Measurements from ENCODE around the gene GALNT9. TPM values are rescaled to one million over a fixed set of nuclear protein-coding genes. Genes with fewer than 3 reads are reported as not detected.

GALNT9 gene
- total RNA-seq, 2 experiments from 2014 or later: not detected

GRCh38 chr12:132375747-132376463 lies 46.5 kb upstream of the GALNT9 start:
- CTCF ChIA-PET: no interaction called here
- no peaks in the 10 kb centered on the region for H3K9me3 Mint-ChIP-seq
- Histone ChIP-seq H3K36me3 (ENCODE audit: insufficient read depth, low read length) (no peaks in the 10 kb centered on the region), H3K27me3 (ENCODE audit: control insufficient read depth in 1 of 2, insufficient read depth in 2 of 2, low read length in 2 of 2) (peaks cover 58 to 71% of the 10 kb centered on the region in 2 experiments), H3K4me3 (ENCODE audit: low read length) (no peak overlapping the region), H3K9me3 (ENCODE audit: control insufficient read depth in 1 of 2, insufficient read depth in 1 of 2, low read length in 2 of 2) (peaks cover 0 to 23% of the 10 kb centered on the region in 2 experiments), H3K4me1 (ENCODE audit: insufficient read depth, low read length) (no peaks in the 10 kb centered on the region), H3K27ac (ENCODE audit: low read depth in 1 of 2, low read length in 2 of 2) (no peak overlapping the region)
- H3K36me3 Mint-ChIP-seq (ENCODE audit: low read depth): no peaks in the 10 kb centered on the region
- H3K27me3 Mint-ChIP-seq: peaks cover 43% of the 10 kb centered on the region
- no peak overlapping the region for H3K4me3 Mint-ChIP-seq
- ATAC-seq (ENCODE audit: poor library complexity) (no peak), DNase-seq (no peak)
- POLR2A ChIA-PET: no interaction called here
- no peak overlapping the region for H3K27ac Mint-ChIP-seq
- H3K4me1 Mint-ChIP-seq (ENCODE audit: low read depth): no peaks in the 10 kb centered on the region
- intact Hi-C loops (cut with DNase I, micrococcal nuclease): no loop called here
- no peak for TF ChIP-seq CTCF (IDR thresholded peaks at IDR 0.05)

DNA sequence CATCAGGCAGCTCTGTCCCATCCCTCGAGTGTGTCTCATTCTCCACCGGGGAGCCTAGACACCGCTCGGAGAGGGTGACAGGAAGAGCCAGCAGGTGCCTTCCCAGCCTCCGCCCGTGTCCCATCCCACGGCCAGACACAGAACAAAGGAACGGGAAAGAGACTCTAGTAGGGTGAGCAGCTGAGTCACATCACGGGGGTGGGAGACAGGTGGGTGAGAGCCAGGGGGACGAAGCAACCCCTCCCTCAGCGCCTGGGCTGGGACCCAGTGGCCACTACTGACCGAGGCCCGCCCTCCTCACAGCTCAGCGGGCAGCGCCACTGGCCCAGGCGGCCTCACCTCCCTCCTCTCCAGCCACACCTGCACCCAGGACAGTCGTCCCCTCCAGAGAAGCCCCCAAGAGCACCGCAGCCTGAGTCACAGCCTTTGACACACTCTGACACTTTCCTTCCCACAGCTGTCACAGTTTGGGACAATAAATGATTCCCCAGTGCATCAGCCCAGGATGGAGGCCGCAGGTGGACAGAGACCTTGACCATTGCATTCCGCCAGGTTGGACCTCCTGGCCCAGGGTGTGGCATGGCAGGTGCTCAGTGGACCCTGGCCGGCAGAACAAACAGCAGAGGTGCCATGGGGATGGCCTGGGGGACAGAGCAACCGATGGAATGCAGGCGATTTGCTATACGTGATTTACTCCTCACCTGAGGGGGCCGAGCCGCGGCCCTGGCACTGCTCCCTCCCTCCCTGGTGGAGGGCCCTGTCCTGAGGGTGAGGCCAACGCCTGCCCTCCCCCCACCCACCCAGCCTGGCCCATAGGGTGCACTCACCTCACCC lies 45.4 kb upstream of the GALNT9 start:
- H3K27me3 ChIP-seq (ENCODE audit: control insufficient read depth in 1 of 2, insufficient read depth in 2 of 2, low read length in 2 of 2): peaks cover 53 to 68% of the 10 kb centered on the region in 2 experiments

More for the DNA sequence above, 45.4 kb upstream of the GALNT9 start:
- peaks cover 54% of the 10 kb centered on the region for H3K27me3 Mint-ChIP-seq
- ATAC-seq (ENCODE audit: poor library complexity) (no peak), DNase-seq (peak in 1 of 14 experiments; percentile 1)
- no peak for TF ChIP-seq CTCF (IDR thresholded peaks at IDR 0.05)
- H3K27ac ChIP-seq (ENCODE audit: low read depth in 1 of 2, low read length in 2 of 2): no peak overlapping the region
- no peaks in the 10 kb centered on the region for H3K9me3 Mint-ChIP-seq
- intact Hi-C loops (cut with DNase I, micrococcal nuclease): no loop called here
- CTCF ChIA-PET: no interaction called here
- no peak overlapping the region for H3K4me3 ChIP-seq (ENCODE audit: low read length)
- peaks cover 0 to 23% of the 10 kb centered on the region in 2 experiments for H3K9me3 ChIP-seq (ENCODE audit: control insufficient read depth in 1 of 2, insufficient read depth in 1 of 2, low read length in 2 of 2)
- POLR2A ChIA-PET: no interaction called here
- H3K36me3 ChIP-seq (ENCODE audit: insufficient read depth, low read length): no peaks in the 10 kb centered on the region
- H3K36me3 Mint-ChIP-seq (ENCODE audit: low read depth): no peaks in the 10 kb centered on the region
- no peak overlapping the region for H3K27ac Mint-ChIP-seq
- H3K4me1 ChIP-seq (ENCODE audit: insufficient read depth, low read length): no peaks in the 10 kb centered on the region
- no peaks in the 10 kb centered on the region for H3K4me1 Mint-ChIP-seq (ENCODE audit: low read depth)
- no peak overlapping the region for H3K4me3 Mint-ChIP-seq

Data from CD4-positive, alpha-beta T cell (primary cell).